ENCODE results near the gene CPED1.

DNA sequence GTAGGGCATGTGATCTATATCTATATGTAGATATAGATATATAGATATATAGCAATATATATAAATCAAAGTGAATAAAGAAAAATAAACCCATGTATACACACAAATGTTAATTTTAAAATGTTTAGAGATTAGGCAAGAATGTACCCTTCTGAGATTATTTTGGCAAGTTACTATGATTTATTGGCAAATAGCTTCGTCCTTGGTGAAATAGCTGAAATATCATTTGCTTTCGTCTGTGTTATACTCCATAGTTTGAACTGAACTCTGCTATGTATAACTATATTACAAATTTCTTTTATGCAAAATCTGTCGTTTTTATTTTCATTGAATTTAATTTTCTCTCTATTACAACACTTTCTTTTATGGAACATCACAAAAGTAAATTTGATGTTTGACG lies 57.5 kb downstream of the CPED1 start:
- TF ChIP-seq CTCF (IDR thresholded peaks at IDR 0.05): no peak
- no peak for TF ChIP-seq POLR2A (IDR thresholded peaks at IDR 0.05)

All from body of pancreas (tissue), 4 donors.